ENCODE results near the gene MARCHF10.

DNA sequence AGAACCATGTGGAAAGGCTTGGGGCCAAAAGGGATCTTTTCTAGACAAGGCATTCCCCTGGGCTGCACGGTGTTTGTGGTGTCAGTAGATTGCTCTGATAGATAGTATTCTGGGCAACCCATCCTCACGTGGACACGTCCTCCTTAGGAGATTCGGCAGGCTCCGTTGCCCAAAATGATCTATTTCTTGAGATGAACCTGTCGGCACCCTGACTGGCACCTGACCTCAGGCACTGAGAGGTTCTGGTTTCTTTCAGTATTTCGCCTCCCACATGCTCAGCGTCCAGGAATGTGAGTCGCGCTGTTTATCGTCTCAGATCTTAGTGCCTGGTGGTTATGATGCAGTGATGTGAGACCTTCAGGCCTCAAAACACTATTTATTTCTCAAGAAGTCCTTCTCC lies 89.7 kb downstream of the MARCHF10 start:
- TF ChIP-seq EZH2 (IDR thresholded peaks at IDR 0.05) (no peak), EZH2phosphoT487 (IDR thresholded peaks at IDR 0.05) (no peak)
- TF ChIP-seq, protein P1, sequence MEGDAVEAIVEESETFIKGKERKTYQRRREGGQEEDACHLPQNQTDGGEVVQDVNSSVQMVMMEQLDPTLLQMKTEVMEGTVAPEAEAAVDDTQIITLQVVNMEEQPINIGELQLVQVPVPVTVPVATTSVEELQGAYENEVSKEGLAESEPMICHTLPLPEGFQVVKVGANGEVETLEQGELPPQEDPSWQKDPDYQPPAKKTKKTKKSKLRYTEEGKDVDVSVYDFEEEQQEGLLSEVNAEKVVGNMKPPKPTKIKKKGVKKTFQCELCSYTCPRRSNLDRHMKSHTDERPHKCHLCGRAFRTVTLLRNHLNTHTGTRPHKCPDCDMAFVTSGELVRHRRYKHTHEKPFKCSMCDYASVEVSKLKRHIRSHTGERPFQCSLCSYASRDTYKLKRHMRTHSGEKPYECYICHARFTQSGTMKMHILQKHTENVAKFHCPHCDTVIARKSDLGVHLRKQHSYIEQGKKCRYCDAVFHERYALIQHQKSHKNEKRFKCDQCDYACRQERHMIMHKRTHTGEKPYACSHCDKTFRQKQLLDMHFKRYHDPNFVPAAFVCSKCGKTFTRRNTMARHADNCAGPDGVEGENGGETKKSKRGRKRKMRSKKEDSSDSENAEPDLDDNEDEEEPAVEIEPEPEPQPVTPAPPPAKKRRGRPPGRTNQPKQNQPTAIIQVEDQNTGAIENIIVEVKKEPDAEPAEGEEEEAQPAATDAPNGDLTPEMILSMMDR (IDR thresholded peaks at IDR 0.05) = no peak

All from neural progenitor cell (in vitro differentiated cells).